HG03097 (cell line): ENCODE data around the gene TARP.
"Not testable (repeated sequence)": the region's sequence is repeated elsewhere in the genome, so short reads cannot be mapped to it uniquely, and the experiment has no call there.

ENCODE experiments used
- ATAC-seq: cut with Tn5 transposase; IDR thresholded peaks from one replicate; pipeline ENCODE4 v1.9.1; 2021; ENCODE audit not compliant: unreplicated experiment, low FRiP score

TARP gene

GRCh38 chr7:38300175-38300574 is 26.7 kb upstream of the TARP start:
- ATAC-seq, result no peak

GRCh38 chr7:38299275-38299931 is 26.0 kb upstream of the TARP start:
- ATAC-seq, result no peak

GRCh38 chr7:38296059-38296857 is 22.8 kb upstream of the TARP start:
- no peak for ATAC-seq

- no peak for ATAC-seq
Observed at GRCh38 chr7:38294926-38295325, 21.5 kb upstream of the TARP start.

- ATAC-seq, result no peak
Observed at GRCh38 chr7:38292442-38292841, 19.0 kb upstream of the TARP start.

GRCh38 chr7:38291650-38292049 is 18.2 kb upstream of the TARP start:
- no peak for ATAC-seq

- ATAC-seq, result no peak
Observed at GRCh38 chr7:38291117-38291647, 17.7 kb upstream of the TARP start.

GRCh38 chr7:38284553-38284952 is 11.1 kb upstream of the TARP start:
- no peak for ATAC-seq

- no peak for ATAC-seq
Observed at GRCh38 chr7:38283809-38284208, 10.4 kb upstream of the TARP start.

- ATAC-seq, result no peak
Observed at GRCh38 chr7:38283107-38283506, 9.7 kb upstream of the TARP start.

- ATAC-seq, result no peak
Observed at GRCh38 chr7:38282081-38282480, 8.6 kb upstream of the TARP start.

GRCh38 chr7:38281266-38281665 is 7.8 kb upstream of the TARP start:
- ATAC-seq, result no peak

- no peak for ATAC-seq
Observed at GRCh38 chr7:38280707-38281106, 7.3 kb upstream of the TARP start.

- no peak for ATAC-seq
Observed at GRCh38 chr7:38280000-38280399, 6.6 kb upstream of the TARP start.

GRCh38 chr7:38276096-38276877 is 2.9 kb upstream of the TARP start:
- no peak for ATAC-seq

- ATAC-seq, result no peak
Observed at GRCh38 chr7:38274927-38275620, 1.6 kb upstream of the TARP start.

GRCh38 chr7:38274486-38274885 is 1.1 kb upstream of the TARP start:
- ATAC-seq, result no peak

- not testable (repeated sequence) for ATAC-seq
Observed at GRCh38 chr7:38270405-38270804, 3.0 kb downstream of the TARP start.

GRCh38 chr7:38269704-38270346 is 3.6 kb downstream of the TARP start:
- ATAC-seq, result not testable (repeated sequence)

GRCh38 chr7:38265958-38266357 is 7.5 kb downstream of the TARP start:
- not testable (repeated sequence) for ATAC-seq
